Measurements from ENCODE around the gene UBE2O. TPM values are rescaled to one million over a fixed set of nuclear protein-coding genes. Genes with fewer than 3 reads are reported as not detected.

The UBE2O gene
- polyA plus RNA-seq, 5 donors = 21.0 to 28.6 (median 22.3) TPM

GRCh38 chr17:76391200-76391715 is 61.7 kb downstream of the UBE2O start:
- no peak for DNase-seq

- DNase-seq = no peak
These were observed 62.9 kb downstream of the UBE2O start for GRCh38 chr17:76390003-76390421.

- no peak for DNase-seq
These were observed 63.7 kb downstream of the UBE2O start for GRCh38 chr17:76388966-76389888.

- no peak for DNase-seq
These were observed 65.8 kb downstream of the UBE2O start for GRCh38 chr17:76386966-76387765.

- DNase-seq = no peak
These were observed 66.8 kb downstream of the UBE2O start for GRCh38 chr17:76385892-76386786.

GRCh38 chr17:76384987-76385891 is 67.7 kb downstream of the UBE2O start:
- DNase-seq = no peak

- no peak for DNase-seq
These were observed 68.5 kb downstream of the UBE2O start, which contains the start of gene SPHK1 for GRCh38 chr17:76384222-76384986. Gene SPHK1, plus strand, starts transcription at chr17:76384609. Its CDS starts 1,036 bp downstream, at chr17:76385645.

GRCh38 chr17:76383546-76384221 is 69.3 kb downstream of the UBE2O start:
- no peak for DNase-seq

- no peak for DNase-seq
These were observed 70.0 kb downstream of the UBE2O start for GRCh38 chr17:76382803-76383545.

GRCh38 chr17:76382351-76382802 is 70.6 kb downstream of the UBE2O start:
- no peak for DNase-seq

- no peak for DNase-seq
These were observed 71.2 kb downstream of the UBE2O start for GRCh38 chr17:76381633-76382350.

GRCh38 chr17:76379646-76380376 is 73.1 kb downstream of the UBE2O start:
- DNase-seq = no peak

- DNase-seq = no peak
These were observed 73.7 kb downstream of the UBE2O start for GRCh38 chr17:76379275-76379641.

- no peak for DNase-seq
These were observed 74.2 kb downstream of the UBE2O start for GRCh38 chr17:76378548-76379274.

- no peak for DNase-seq
These were observed 76.4 kb downstream of the UBE2O start for GRCh38 chr17:76376318-76377133.
